ENCODE measurements around the gene EPB41. TPM values are rescaled to one million over a fixed set of nuclear protein-coding genes. Genes with fewer than 3 reads are reported as not detected.

Gene EPB41
- total RNA-seq, 2 donors from 2014 or later = 65.4 to 74.0 TPM

DNA sequence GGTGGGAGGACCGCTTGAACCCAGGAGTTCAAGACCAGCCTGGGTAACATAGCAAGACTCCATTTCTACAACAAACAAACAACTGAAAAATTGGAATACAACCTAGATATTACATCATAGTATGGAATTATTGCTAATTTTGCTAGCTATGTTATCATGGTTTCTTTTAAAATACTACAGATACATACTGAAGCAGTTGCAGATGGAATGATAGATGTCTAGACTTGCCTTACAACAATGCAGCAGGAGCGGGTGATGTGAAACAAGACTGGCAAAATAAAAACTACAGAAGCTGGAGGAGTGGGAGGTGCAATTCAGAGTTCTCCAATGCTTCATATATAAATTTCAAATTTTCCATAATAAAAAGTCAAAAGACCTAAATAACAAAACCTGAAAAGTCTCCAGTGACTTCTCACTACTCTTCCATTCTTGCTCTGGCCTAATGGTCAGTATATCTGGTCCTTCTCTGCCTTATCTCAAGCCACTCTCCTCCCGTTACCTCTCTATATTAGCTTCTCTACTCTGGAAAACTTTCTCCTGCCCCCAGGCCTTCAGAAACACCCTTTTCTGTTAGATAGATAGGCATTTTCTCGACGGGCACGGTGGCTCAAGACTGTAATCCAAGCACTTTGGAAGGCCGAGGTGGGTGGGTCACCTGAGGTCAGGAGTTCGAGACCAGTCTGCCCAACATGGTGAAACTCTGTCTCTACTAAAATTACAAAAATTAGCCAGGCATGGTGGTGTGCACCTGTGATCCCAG lies 237.9 kb downstream of the EPB41 start:
- Histone ChIP-seq H3K4me3 (no peak overlapping the region), H3K36me3 (peaks cover 36% of the 10 kb centered on the region), H3K27ac (no peak overlapping the region), H3K4me1 (no peaks in the 10 kb centered on the region), H3K9ac (ENCODE audit: low read depth in 2 of 2, low read length in 2 of 2) (no peak overlapping the region), H3K9me3 (no peaks in the 10 kb centered on the region), H3K27me3 (no peaks in the 10 kb centered on the region)
- no peak for DNase-seq
- TF ChIP-seq, protein P1, sequence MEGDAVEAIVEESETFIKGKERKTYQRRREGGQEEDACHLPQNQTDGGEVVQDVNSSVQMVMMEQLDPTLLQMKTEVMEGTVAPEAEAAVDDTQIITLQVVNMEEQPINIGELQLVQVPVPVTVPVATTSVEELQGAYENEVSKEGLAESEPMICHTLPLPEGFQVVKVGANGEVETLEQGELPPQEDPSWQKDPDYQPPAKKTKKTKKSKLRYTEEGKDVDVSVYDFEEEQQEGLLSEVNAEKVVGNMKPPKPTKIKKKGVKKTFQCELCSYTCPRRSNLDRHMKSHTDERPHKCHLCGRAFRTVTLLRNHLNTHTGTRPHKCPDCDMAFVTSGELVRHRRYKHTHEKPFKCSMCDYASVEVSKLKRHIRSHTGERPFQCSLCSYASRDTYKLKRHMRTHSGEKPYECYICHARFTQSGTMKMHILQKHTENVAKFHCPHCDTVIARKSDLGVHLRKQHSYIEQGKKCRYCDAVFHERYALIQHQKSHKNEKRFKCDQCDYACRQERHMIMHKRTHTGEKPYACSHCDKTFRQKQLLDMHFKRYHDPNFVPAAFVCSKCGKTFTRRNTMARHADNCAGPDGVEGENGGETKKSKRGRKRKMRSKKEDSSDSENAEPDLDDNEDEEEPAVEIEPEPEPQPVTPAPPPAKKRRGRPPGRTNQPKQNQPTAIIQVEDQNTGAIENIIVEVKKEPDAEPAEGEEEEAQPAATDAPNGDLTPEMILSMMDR (IDR thresholded peaks at IDR 0.05) = no peak
- intact Hi-C loops (cut with DNase I) = no loop called here

DNA sequence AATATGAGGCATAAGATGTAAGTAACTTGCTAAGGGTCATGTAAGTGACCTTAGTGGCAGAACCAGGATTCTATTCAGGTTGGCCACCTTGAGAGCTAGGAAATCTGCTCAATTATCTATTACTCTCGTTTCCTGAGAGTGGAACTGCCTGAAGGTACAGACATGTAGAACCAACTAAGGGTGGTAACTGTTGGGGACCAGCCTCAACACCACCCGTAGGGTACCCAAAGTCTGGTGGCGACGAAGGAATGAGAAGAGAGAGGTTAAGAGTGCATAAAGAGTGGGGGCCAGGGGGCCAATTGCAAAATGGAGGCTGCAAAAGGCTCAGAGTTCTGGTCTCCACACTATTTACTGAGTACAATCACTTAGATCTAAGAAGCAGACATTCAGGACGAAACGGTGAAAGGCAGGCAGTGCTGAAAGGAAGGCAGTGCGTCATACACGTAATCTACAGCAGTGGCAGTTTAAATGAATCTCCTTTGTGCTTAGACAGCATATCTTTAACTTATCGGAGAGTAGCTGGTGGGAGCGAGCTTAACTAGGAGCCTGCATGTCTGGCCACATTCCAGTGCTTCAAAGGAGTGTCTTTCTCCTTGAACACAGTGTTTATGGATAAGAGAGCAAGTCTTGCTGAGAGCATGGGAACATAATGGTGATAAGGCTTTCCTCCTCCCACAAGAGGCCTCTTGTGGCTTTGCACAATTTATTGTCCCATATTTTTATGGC lies 242.3 kb downstream of the EPB41 start:
- no peak overlapping the region for H3K27ac ChIP-seq
- no peaks in the 10 kb centered on the region for H3K27me3 ChIP-seq
- no peak overlapping the region for H3K9ac ChIP-seq (ENCODE audit: low read depth in 2 of 2, low read length in 2 of 2)
- intact Hi-C loops (cut with DNase I) = no loop called here
- TF ChIP-seq, protein P1 (IDR thresholded peaks at IDR 0.05) = no peak
- H3K36me3 ChIP-seq = peaks cover 34% of the 10 kb centered on the region
- no peak for DNase-seq
- H3K4me3 ChIP-seq = no peak overlapping the region
- H3K4me1 ChIP-seq = no peaks in the 10 kb centered on the region
- H3K9me3 ChIP-seq = no peaks in the 10 kb centered on the region

DNA sequence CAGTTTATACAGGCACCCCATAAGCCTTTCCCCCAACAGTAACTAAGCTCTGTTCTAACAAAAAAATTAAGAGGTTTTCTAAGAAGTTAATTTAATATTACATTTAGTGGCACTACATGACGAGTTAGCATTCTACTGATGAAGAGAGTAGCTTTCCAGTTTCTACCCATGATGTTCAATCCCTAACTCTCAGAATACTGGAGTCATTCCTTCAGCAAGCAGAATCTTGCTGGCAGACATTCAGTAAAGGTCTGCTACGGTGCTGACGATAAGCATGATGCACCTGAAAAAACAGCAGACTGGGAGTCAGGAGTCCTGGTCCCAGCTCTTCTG lies 242.9 kb downstream of the EPB41 start:
- intact Hi-C loops (cut with DNase I) = no loop called here
- H3K9me3 ChIP-seq = no peaks in the 10 kb centered on the region
- H3K4me3 ChIP-seq = no peak overlapping the region
- no peaks in the 10 kb centered on the region for H3K4me1 ChIP-seq
- no peak overlapping the region for H3K9ac ChIP-seq (ENCODE audit: low read depth in 2 of 2, low read length in 2 of 2)
- H3K27me3 ChIP-seq = no peaks in the 10 kb centered on the region
- peaks cover 29% of the 10 kb centered on the region for H3K36me3 ChIP-seq
- TF ChIP-seq, protein P1 (IDR thresholded peaks at IDR 0.05) = no peak
- DNase-seq = no peak
- H3K27ac ChIP-seq = no peak overlapping the region

DNA sequence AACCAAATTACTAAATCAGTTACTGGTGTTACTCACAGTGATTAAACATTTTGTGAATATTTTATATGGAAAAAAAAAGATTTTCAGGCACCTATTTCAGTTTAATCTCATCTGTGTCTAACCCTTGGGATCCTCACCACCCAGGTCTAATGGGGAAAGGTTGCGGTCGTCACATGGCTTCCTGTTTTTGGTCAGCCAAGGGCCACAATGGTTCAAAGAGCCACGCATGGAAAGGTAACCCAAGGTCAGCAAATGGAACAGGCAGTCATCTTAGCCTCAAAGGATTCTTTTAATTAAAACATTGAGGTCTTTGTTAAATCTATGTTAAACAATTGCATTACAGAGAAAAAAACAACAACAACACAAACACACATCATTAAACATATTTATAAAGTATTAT lies 245.4 kb downstream of the EPB41 start:
- Histone ChIP-seq H3K36me3 (peaks cover 13% of the 10 kb centered on the region), H3K27ac (no peak overlapping the region), H3K9ac (ENCODE audit: low read depth in 2 of 2, low read length in 2 of 2) (no peak overlapping the region), H3K9me3 (no peaks in the 10 kb centered on the region), H3K4me3 (no peak overlapping the region), H3K4me1 (peaks cover 5% of the 10 kb centered on the region), H3K27me3 (no peaks in the 10 kb centered on the region)
- TF ChIP-seq, protein P1 (IDR thresholded peaks at IDR 0.05) = no peak
- intact Hi-C loops (cut with DNase I) = no loop called here
- DNase-seq = no peak

DNA sequence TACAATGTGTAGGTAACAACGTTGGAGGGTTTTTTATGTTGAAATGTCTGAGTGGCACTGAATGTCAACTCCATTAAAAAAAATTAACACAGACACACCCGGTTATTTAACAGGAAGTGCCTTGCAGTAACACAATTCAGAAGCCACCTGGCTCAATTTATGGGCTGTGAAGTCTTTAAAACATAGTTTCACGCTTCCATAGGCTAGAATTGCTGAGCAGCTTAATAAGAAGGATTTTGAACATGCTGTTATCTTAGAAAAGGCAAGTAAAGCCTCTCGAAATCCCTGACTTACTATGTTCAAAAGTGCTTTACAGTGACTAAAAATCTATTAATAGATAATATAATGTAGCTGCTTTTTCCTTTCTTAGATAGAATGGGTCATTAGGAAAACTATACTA lies 247.7 kb downstream of the EPB41 start:
- intact Hi-C loops (cut with DNase I) = no loop called here
- Histone ChIP-seq H3K9ac (ENCODE audit: low read depth in 2 of 2, low read length in 2 of 2) (no peak overlapping the region), H3K36me3 (peaks cover 13% of the 10 kb centered on the region), H3K9me3 (no peaks in the 10 kb centered on the region), H3K4me3 (no peak overlapping the region), H3K27ac (no peak overlapping the region), H3K4me1 (peaks cover 5% of the 10 kb centered on the region), H3K27me3 (no peaks in the 10 kb centered on the region)
- TF ChIP-seq, protein P1 (IDR thresholded peaks at IDR 0.05) = no peak
- DNase-seq = no peak

Data from colonic mucosa (tissue), 4 donors.